OCI-LY3 (cell line): ENCODE results near the gene LYPD5.

Source experiments
- CTCF ChIP-seq: fragments of 200-600, 300-600 bp; sonication (generic); IDR thresholded peaks from 2 replicates; pipeline ENCODE4 v1.5.1; 2014; ENCODE audit warnings: antibody characterized with exemption, low read length, low read depth
- EZH2phosphoT487 ChIP-seq: fragments of 200-600 bp; shearing (Covaris generic); IDR thresholded peaks from 2 replicates; pipeline ENCODE4 v1.6.1; 2018; ENCODE audit warnings: antibody characterized with exemption, mixed run types, low read depth

- TF ChIP-seq EZH2phosphoT487 = no peak
- no peak for TF ChIP-seq CTCF
These were observed at the start of gene LYPD5 for GRCh38 chr19:43802216-43802951.
